GM23338 (cell line): ENCODE data around the gene SLC9A8. TPM values are rescaled to one million over a fixed set of nuclear protein-coding genes. Genes with fewer than 3 reads are reported as not detected.

Experiments used
- ATAC-seq: fragments of 200-7000 bp; cut with Tn5 transposase; 3 replicates; pipeline ENCODE4 v1.9.1; 2020
- DNase-seq: peaks from one replicate; pipeline ENCODE4 v3.0.0-alpha.2; 2015; ENCODE audit warnings: low spot score
- H2AFZ ChIP-seq: fragments of 200-600 bp; sonication (generic); 2 replicates; pipeline ENCODE4 v1.8.0; 2016; ENCODE audit warnings: antibody characterized with exemption, mild to moderate bottlenecking, moderate library complexity
- H3F3A ChIP-seq: fragments of 200-600 bp; sonication (generic); replicated peaks from 2 replicates; pipeline ENCODE4 v1.8.0; 2017; ENCODE audit warnings: antibody characterized with exemption, mixed run types, low read depth
- H3K27ac ChIP-seq: fragments of 200-600 bp; sonication (generic); 2 replicates; pipeline ENCODE4 v1.6.1; 2016; ENCODE audit warnings: low read depth
- H3K27me3 ChIP-seq: fragments of 200-600 bp; sonication (generic); 2 replicates; pipeline ENCODE4 v1.8.0; 2016; ENCODE audit warnings: mild to moderate bottlenecking, mixed run types, moderate library complexity; ENCODE audit not compliant: insufficient read depth
- H3K36me3 ChIP-seq: fragments of 200-600 bp; sonication (generic); 2 replicates; pipeline ENCODE4 v1.8.0; 2016; ENCODE audit warnings: mild to moderate bottlenecking; ENCODE audit not compliant: insufficient read depth
- H3K4me1 ChIP-seq: fragments of 200-600 bp; sonication (generic); 2 replicates; pipeline ENCODE4 v1.8.0; 2016; ENCODE audit warnings: mild to moderate bottlenecking, moderate library complexity; ENCODE audit not compliant: insufficient read depth
- H3K4me2 ChIP-seq: fragments of 200-600 bp; sonication (generic); 2 replicates; pipeline ENCODE4 v1.7.1; 2017; ENCODE audit warnings: mixed run types
- H3K4me3 ChIP-seq: fragments of 200-600 bp; sonication (generic); 2 replicates; pipeline ENCODE4 v1.6.1; 2016; ENCODE audit warnings: mixed run types
- H3K79me2 ChIP-seq: fragments of 200-600 bp; sonication (generic); replicated peaks from 2 replicates; pipeline ENCODE4 v1.8.0; 2017; ENCODE audit warnings: mild to moderate bottlenecking; ENCODE audit not compliant: insufficient read depth
- H3K9me2 ChIP-seq: fragments of 200-600 bp; sonication (generic); 2 replicates; pipeline ENCODE4 v1.8.0; 2017; ENCODE audit not compliant: insufficient read depth
- H4K20me1 ChIP-seq: fragments of 200-600 bp; sonication (generic); replicated peaks from 2 replicates; pipeline ENCODE4 v1.8.0; 2017; ENCODE audit warnings: mild to moderate bottlenecking; ENCODE audit not compliant: insufficient read depth
- H3K27ac Mint-ChIP-seq: 2 replicates; pipeline ENCODE4 v1.8.0; 2020; ENCODE audit warnings: inconsistent platforms, mild to moderate bottlenecking, moderate library complexity, mixed read lengths
- H3K27me3 Mint-ChIP-seq: 3 replicates; pipeline ENCODE4 v1.8.0; 2022; ENCODE audit warnings: low read depth, mild to moderate bottlenecking, moderate library complexity, mixed read lengths, inconsistent platforms; ENCODE audit not compliant: insufficient read depth, poor library complexity
- H3K36me3 Mint-ChIP-seq: 3 replicates; pipeline ENCODE4 v1.8.0; 2021; ENCODE audit warnings: low read depth, mild to moderate bottlenecking, inconsistent platforms, moderate library complexity, mixed read lengths
- H3K4me1 Mint-ChIP-seq: 3 replicates; pipeline ENCODE4 v1.8.0; 2020; ENCODE audit warnings: mild to moderate bottlenecking, inconsistent platforms, mixed read lengths
- H3K4me3 Mint-ChIP-seq: 3 replicates; pipeline ENCODE4 v1.8.0; 2021; ENCODE audit warnings: moderate library complexity, mild to moderate bottlenecking, inconsistent platforms, mixed read lengths
- H3K9me3 Mint-ChIP-seq: 3 replicates; pipeline ENCODE4 v1.8.0; 2020; ENCODE audit warnings: moderate library complexity, mild to moderate bottlenecking, inconsistent platforms, mixed read lengths
- CREB1 ChIP-seq: fragments of 250-450 bp; sonication (Bioruptor Pico); IDR thresholded peaks from 2 replicates; pipeline ENCODE4 v1.5.0; 2020; ENCODE audit warnings: low read depth, mild to moderate bottlenecking, moderate library complexity
- CTCF ChIP-seq, 2 experiments: fragments of 200-600 bp in 1 of 2; sonication (generic) in 1 of 2; conservative IDR thresholded peaks; 2 replicates each; pipeline versions ENCODE4 v1.5.1 to v1.6.1; 2016 to 2017; ENCODE audit warnings: antibody characterized with exemption in 2 of 2, low read depth in 2 of 2, mild to moderate bottlenecking in 2 of 2, moderate library complexity in 1 of 2
- EZH2 ChIP-seq: fragments of 200-600 bp; sonication (generic); IDR thresholded peaks from one replicate; pipeline ENCODE4 v1.8.0; 2017; ENCODE audit warnings: antibody characterized with exemption, mild to moderate bottlenecking, low read depth; ENCODE audit not compliant: unreplicated experiment
- EZH2phosphoT487 ChIP-seq: fragments of 200-600 bp; sonication (generic); IDR thresholded peaks from one replicate; pipeline ENCODE4 v1.8.1; 2018; ENCODE audit warnings: antibody characterized with exemption; ENCODE audit not compliant: unreplicated experiment
- JUNB ChIP-seq: IDR thresholded peaks from one replicate; pipeline ENCODE4 v1.6.1; 2016; ENCODE audit warnings: antibody characterized with exemption; ENCODE audit not compliant: unreplicated experiment
- NANOG ChIP-seq: IDR thresholded peaks from 2 replicates; pipeline ENCODE4 v1.6.1; 2016; ENCODE audit warnings: antibody characterized with exemption, borderline replicate concordance
- POLR2AphosphoS5 ChIP-seq: IDR thresholded peaks from 2 replicates; pipeline ENCODE4 v1.6.1; 2016; ENCODE audit warnings: antibody characterized with exemption, low read depth
- STAT1 ChIP-seq: IDR thresholded peaks from one replicate; pipeline ENCODE4 v1.6.1; 2016; ENCODE audit warnings: antibody characterized with exemption; ENCODE audit not compliant: unreplicated experiment
- ZNF114 ChIP-seq: fragments of 250-450 bp; sonication (Bioruptor Pico); IDR thresholded peaks from 2 replicates; pipeline ENCODE4 v1.5.0; 2020; ENCODE audit warnings: mild to moderate bottlenecking, moderate library complexity
- ZNF331 ChIP-seq: fragments of 250-450 bp; sonication (Bioruptor Pico); IDR thresholded peaks from 2 replicates; pipeline ENCODE4 v1.5.0; 2020; ENCODE audit warnings: low read depth, mild to moderate bottlenecking, moderate library complexity
- polyA plus RNA-seq: library from polyadenylated mRNA; unstranded; fragments of >200 nt; fragmentation: Nextera tagmentation; extraction: Ambion mirVana; gene quantifications from 2 replicates; pipeline ENCODE4 v1.2.1, GENCODE V29; 2016
- total RNA-seq: library from RNA; depleted of rRNA; stranded (reverse); fragments of >200 nt; shearing (Covaris generic); gene quantifications from 2 replicates; pipeline ENCODE4 v1.2.3, GENCODE V29; 2014
- TF ChIP-seq, protein P1 (sequence below): fragments of 250-450 bp; sonication (Bioruptor Pico); IDR thresholded peaks from 2 replicates; pipeline ENCODE4 v1.5.0; 2020; ENCODE audit warnings: mild to moderate bottlenecking, moderate library complexity
- TF ChIP-seq, protein P2 (sequence below): IDR thresholded peaks from one replicate; pipeline ENCODE4 v1.6.1; 2018; ENCODE audit warnings: antibody characterized with exemption; ENCODE audit not compliant: unreplicated experiment
- TF ChIP-seq, protein P3 (sequence below): IDR thresholded peaks from 2 replicates; pipeline ENCODE4 v1.6.1; 2016; ENCODE audit warnings: antibody characterized with exemption

SLC9A8 gene
- total and polyA plus RNA-seq, 2 experiments from 2014 or later: 2.6 to 6.4 TPM

DNA sequence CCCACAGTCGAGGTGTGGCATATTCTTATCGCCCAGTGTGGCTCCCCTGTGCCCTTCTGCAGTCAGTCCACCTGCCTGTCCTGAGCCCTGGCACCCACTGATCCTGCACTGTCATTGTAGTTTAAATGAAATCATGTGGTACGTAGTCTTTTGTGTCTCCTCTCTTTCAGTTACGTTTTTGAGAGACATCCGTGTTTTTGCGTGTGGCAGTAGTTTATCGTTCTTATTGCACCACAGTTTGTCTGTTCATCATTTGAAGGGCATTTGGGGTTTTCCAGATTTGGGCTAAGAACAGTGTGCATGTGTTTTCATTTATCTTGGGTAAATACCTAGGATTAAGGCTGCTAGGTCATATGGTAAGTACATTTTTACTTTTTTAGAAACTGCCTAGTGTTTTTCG lies 53.4 kb downstream of the SLC9A8 start:
- no peak for TF ChIP-seq EZH2
- TF ChIP-seq EZH2phosphoT487: no peak
- TF ChIP-seq, protein P1, sequence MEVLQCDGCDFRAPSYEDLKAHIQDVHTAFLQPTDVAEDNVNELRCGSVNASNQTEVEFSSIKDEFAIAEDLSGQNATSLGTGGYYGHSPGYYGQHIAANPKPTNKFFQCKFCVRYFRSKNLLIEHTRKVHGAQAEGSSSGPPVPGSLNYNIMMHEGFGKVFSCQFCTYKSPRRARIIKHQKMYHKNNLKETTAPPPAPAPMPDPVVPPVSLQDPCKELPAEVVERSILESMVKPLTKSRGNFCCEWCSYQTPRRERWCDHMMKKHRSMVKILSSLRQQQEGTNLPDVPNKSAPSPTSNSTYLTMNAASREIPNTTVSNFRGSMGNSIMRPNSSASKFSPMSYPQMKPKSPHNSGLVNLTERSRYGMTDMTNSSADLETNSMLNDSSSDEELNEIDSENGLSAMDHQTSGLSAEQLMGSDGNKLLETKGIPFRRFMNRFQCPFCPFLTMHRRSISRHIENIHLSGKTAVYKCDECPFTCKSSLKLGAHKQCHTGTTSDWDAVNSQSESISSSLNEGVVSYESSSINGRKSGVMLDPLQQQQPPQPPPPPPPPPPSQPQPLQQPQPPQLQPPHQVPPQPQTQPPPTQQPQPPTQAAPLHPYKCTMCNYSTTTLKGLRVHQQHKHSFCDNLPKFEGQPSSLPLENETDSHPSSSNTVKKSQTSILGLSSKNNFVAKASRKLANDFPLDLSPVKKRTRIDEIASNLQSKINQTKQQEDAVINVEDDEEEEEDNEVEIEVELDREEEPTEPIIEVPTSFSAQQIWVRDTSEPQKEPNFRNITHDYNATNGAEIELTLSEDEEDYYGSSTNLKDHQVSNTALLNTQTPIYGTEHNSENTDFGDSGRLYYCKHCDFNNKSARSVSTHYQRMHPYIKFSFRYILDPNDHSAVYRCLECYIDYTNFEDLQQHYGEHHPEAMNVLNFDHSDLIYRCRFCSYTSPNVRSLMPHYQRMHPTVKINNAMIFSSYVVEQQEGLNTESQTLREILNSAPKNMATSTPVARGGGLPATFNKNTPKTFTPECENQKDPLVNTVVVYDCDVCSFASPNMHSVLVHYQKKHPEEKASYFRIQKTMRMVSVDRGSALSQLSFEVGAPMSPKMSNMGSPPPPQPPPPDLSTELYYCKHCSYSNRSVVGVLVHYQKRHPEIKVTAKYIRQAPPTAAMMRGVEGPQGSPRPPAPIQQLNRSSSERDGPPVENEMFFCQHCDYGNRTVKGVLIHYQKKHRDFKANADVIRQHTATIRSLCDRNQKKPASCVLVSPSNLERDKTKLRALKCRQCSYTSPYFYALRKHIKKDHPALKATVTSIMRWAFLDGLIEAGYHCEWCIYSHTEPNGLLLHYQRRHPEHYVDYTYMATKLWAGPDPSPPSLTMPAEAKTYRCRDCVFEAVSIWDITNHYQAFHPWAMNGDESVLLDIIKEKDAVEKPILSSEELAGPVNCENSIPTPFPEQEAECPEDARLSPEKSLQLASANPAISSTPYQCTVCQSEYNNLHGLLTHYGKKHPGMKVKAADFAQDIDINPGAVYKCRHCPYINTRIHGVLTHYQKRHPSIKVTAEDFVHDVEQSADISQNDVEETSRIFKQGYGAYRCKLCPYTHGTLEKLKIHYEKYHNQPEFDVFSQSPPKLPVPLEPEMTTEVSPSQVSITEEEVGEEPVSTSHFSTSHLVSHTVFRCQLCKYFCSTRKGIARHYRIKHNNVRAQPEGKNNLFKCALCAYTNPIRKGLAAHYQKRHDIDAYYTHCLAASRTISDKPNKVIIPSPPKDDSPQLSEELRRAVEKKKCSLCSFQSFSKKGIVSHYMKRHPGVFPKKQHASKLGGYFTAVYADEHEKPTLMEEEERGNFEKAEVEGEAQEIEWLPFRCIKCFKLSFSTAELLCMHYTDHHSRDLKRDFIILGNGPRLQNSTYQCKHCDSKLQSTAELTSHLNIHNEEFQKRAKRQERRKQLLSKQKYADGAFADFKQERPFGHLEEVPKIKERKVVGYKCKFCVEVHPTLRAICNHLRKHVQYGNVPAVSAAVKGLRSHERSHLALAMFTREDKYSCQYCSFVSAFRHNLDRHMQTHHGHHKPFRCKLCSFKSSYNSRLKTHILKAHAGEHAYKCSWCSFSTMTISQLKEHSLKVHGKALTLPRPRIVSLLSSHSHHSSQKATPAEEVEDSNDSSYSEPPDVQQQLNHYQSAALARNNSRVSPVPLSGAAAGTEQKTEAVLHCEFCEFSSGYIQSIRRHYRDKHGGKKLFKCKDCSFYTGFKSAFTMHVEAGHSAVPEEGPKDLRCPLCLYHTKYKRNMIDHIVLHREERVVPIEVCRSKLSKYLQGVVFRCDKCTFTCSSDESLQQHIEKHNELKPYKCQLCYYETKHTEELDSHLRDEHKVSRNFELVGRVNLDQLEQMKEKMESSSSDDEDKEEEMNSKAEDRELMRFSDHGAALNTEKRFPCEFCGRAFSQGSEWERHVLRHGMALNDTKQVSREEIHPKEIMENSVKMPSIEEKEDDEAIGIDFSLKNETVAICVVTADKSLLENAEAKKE (CRISPR knock-in tag): no peak
- no peak for TF ChIP-seq CREB1 (CRISPR knock-in tag)
- no peak for TF ChIP-seq ZNF114 (CRISPR knock-in tag)
- TF ChIP-seq ZNF331 (CRISPR knock-in tag): no peak
- TF ChIP-seq CTCF (conservative IDR thresholded peaks at IDR 0.05; ENCODE audit: low read depth in 2 of 2): no peak
- TF ChIP-seq, protein P2, sequence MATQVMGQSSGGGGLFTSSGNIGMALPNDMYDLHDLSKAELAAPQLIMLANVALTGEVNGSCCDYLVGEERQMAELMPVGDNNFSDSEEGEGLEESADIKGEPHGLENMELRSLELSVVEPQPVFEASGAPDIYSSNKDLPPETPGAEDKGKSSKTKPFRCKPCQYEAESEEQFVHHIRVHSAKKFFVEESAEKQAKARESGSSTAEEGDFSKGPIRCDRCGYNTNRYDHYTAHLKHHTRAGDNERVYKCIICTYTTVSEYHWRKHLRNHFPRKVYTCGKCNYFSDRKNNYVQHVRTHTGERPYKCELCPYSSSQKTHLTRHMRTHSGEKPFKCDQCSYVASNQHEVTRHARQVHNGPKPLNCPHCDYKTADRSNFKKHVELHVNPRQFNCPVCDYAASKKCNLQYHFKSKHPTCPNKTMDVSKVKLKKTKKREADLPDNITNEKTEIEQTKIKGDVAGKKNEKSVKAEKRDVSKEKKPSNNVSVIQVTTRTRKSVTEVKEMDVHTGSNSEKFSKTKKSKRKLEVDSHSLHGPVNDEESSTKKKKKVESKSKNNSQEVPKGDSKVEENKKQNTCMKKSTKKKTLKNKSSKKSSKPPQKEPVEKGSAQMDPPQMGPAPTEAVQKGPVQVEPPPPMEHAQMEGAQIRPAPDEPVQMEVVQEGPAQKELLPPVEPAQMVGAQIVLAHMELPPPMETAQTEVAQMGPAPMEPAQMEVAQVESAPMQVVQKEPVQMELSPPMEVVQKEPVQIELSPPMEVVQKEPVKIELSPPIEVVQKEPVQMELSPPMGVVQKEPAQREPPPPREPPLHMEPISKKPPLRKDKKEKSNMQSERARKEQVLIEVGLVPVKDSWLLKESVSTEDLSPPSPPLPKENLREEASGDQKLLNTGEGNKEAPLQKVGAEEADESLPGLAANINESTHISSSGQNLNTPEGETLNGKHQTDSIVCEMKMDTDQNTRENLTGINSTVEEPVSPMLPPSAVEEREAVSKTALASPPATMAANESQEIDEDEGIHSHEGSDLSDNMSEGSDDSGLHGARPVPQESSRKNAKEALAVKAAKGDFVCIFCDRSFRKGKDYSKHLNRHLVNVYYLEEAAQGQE: no peak
- no peak for TF ChIP-seq STAT1
- TF ChIP-seq NANOG: no peak
- TF ChIP-seq, protein P3, sequence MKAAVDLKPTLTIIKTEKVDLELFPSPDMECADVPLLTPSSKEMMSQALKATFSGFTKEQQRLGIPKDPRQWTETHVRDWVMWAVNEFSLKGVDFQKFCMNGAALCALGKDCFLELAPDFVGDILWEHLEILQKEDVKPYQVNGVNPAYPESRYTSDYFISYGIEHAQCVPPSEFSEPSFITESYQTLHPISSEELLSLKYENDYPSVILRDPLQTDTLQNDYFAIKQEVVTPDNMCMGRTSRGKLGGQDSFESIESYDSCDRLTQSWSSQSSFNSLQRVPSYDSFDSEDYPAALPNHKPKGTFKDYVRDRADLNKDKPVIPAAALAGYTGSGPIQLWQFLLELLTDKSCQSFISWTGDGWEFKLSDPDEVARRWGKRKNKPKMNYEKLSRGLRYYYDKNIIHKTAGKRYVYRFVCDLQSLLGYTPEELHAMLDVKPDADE: no peak
- no peak for TF ChIP-seq JUNB
- TF ChIP-seq POLR2AphosphoS5: no peak
- peaks cover 10% of the 10 kb centered on the region for H3K27me3 Mint-ChIP-seq
- H3K27ac Mint-ChIP-seq: no peak overlapping the region

More for the DNA sequence above, 53.4 kb downstream of the SLC9A8 start:
- H3K9me2 ChIP-seq: no peaks in the 10 kb centered on the region
- H3K4me3 Mint-ChIP-seq: no peak overlapping the region
- H3K36me3 Mint-ChIP-seq: no peaks in the 10 kb centered on the region
- H3K4me1 ChIP-seq: peaks cover 7% of the 10 kb centered on the region
- H3K4me2 ChIP-seq: no peak overlapping the region
- no peaks in the 10 kb centered on the region for H3K79me2 ChIP-seq
- peaks cover 3% of the 10 kb centered on the region; the same call in 1 of the 2 replicates for H3F3A ChIP-seq
- H2AFZ ChIP-seq: no peak overlapping the region
- no peak for ATAC-seq
- H3K36me3 ChIP-seq: no peaks in the 10 kb centered on the region
- H3K4me3 ChIP-seq: no peak overlapping the region
- H4K20me1 ChIP-seq: no peaks in the 10 kb centered on the region
- H3K4me1 Mint-ChIP-seq: peaks cover 20% of the 10 kb centered on the region
- no peak overlapping the region for H3K27ac ChIP-seq
- no peaks in the 10 kb centered on the region for H3K27me3 ChIP-seq
- no peaks in the 10 kb centered on the region; the same call in 2 of the 3 replicates for H3K9me3 Mint-ChIP-seq
- DNase-seq: no peak
